ENCODE results near the gene WDFY2.

GRCh38 chr13:51613535-51613934 lies 29.3 kb downstream of the WDFY2 start:
- TF ChIP-seq SAP30 (IDR thresholded peaks at IDR 0.05; ENCODE audit: insufficient read depth, insufficient replicate concordance, low read length) (no peak), GABPA (IDR thresholded peaks at IDR 0.05; ENCODE audit: borderline replicate concordance, insufficient read depth, low read length) (no peak), MAX (IDR thresholded peaks at IDR 0.05) (no peak)

Measured in H1 (cell line).